ENCODE measurements around the gene ENOX1.

The ENOX1 gene

GRCh38 chr13:43397111-43397510 is 389.7 kb downstream of the ENOX1 start:
- TF ChIP-seq TAF1 (IDR thresholded peaks at IDR 0.05; ENCODE audit: borderline replicate concordance, insufficient read depth, low read length) (no peak), REST (IDR thresholded peaks at IDR 0.05; ENCODE audit: insufficient read depth in 1 of 2, low read depth in 2 of 2, low read length in 2 of 2) (no peak), SIN3A (IDR thresholded peaks at IDR 0.05; ENCODE audit: borderline replicate concordance, insufficient read depth, low read length) (no peak), POLR2AphosphoS5 (IDR thresholded peaks at IDR 0.05; ENCODE audit: low read depth, low read length) (no peak), FOXP2 (optimal IDR thresholded peaks at IDR 0.05; ENCODE audit: borderline replicate concordance, extremely low read depth, extremely low read length, insufficient read depth) (no peak)

- TF ChIP-seq REST (IDR thresholded peaks at IDR 0.05; ENCODE audit: insufficient read depth in 1 of 2, low read depth in 2 of 2, low read length in 2 of 2), result no peak
- TF ChIP-seq POLR2AphosphoS5 (IDR thresholded peaks at IDR 0.05; ENCODE audit: low read depth, low read length), result no peak
- no peak for TF ChIP-seq TAF1 (IDR thresholded peaks at IDR 0.05; ENCODE audit: borderline replicate concordance, insufficient read depth, low read length)
- TF ChIP-seq FOXP2 (optimal IDR thresholded peaks at IDR 0.05; ENCODE audit: borderline replicate concordance, extremely low read depth, extremely low read length, insufficient read depth), result no peak
- TF ChIP-seq SIN3A (IDR thresholded peaks at IDR 0.05; ENCODE audit: borderline replicate concordance, insufficient read depth, low read length), result no peak
Observed at GRCh38 chr13:43391036-43391435, 395.7 kb downstream of the ENOX1 start.

- no peak for TF ChIP-seq POLR2AphosphoS5 (IDR thresholded peaks at IDR 0.05; ENCODE audit: low read depth, low read length)
- TF ChIP-seq REST (IDR thresholded peaks at IDR 0.05; ENCODE audit: insufficient read depth in 1 of 2, low read depth in 2 of 2, low read length in 2 of 2), result no peak
- no peak for TF ChIP-seq SIN3A (IDR thresholded peaks at IDR 0.05; ENCODE audit: borderline replicate concordance, insufficient read depth, low read length)
- no peak for TF ChIP-seq TAF1 (IDR thresholded peaks at IDR 0.05; ENCODE audit: borderline replicate concordance, insufficient read depth, low read length)
- no peak for TF ChIP-seq FOXP2 (optimal IDR thresholded peaks at IDR 0.05; ENCODE audit: borderline replicate concordance, extremely low read depth, extremely low read length, insufficient read depth)
Observed at GRCh38 chr13:43390619-43391018, 396.2 kb downstream of the ENOX1 start.

GRCh38 chr13:43389983-43390382 is 396.8 kb downstream of the ENOX1 start:
- TF ChIP-seq POLR2AphosphoS5 (IDR thresholded peaks at IDR 0.05; ENCODE audit: low read depth, low read length) (no peak), REST (IDR thresholded peaks at IDR 0.05; ENCODE audit: insufficient read depth in 1 of 2, low read depth in 2 of 2, low read length in 2 of 2) (no peak), TAF1 (IDR thresholded peaks at IDR 0.05; ENCODE audit: borderline replicate concordance, insufficient read depth, low read length) (no peak), FOXP2 (optimal IDR thresholded peaks at IDR 0.05; ENCODE audit: borderline replicate concordance, extremely low read depth, extremely low read length, insufficient read depth) (no peak), SIN3A (IDR thresholded peaks at IDR 0.05; ENCODE audit: borderline replicate concordance, insufficient read depth, low read length) (no peak)

GRCh38 chr13:43389573-43389972 is 397.2 kb downstream of the ENOX1 start:
- no peak for TF ChIP-seq SIN3A (IDR thresholded peaks at IDR 0.05; ENCODE audit: borderline replicate concordance, insufficient read depth, low read length)
- TF ChIP-seq REST (IDR thresholded peaks at IDR 0.05; ENCODE audit: insufficient read depth in 1 of 2, low read depth in 2 of 2, low read length in 2 of 2), result no peak
- no peak for TF ChIP-seq TAF1 (IDR thresholded peaks at IDR 0.05; ENCODE audit: borderline replicate concordance, insufficient read depth, low read length)
- TF ChIP-seq FOXP2 (optimal IDR thresholded peaks at IDR 0.05; ENCODE audit: borderline replicate concordance, extremely low read depth, extremely low read length, insufficient read depth), result no peak
- TF ChIP-seq POLR2AphosphoS5 (IDR thresholded peaks at IDR 0.05; ENCODE audit: low read depth, low read length), result no peak

All from PFSK-1 (cell line).